Thyroid gland (tissue), 4 donors: ENCODE data around the gene POC1B.

Experiments used
- CTCF ChIP-seq, 6 experiments: fragments of 200-600 bp in 3 of 6; fragments of 450-650 bp in 3 of 6; sonication (generic) in 3 of 6; IDR thresholded peaks; one replicate each; pipeline ENCODE4 v1.5.1; 2016 to 2019; ENCODE audit warnings: antibody characterized with exemption in 6 of 6, mild to moderate bottlenecking in 2 of 6, inconsistent platforms in 1 of 6, moderate library complexity in 1 of 6
- POLR2A ChIP-seq, 2 donors: fragments of 450-650 bp; IDR thresholded peaks; one replicate each; pipeline ENCODE4 v1.6.1; 2017; ENCODE audit warnings: antibody characterized with exemption in 2 of 2, mild to moderate bottlenecking in 2 of 2, moderate library complexity in 1 of 2

GRCh38 chr12:89424389-89424788 lies 101.5 kb downstream of the POC1B start:
- TF ChIP-seq CTCF (IDR thresholded peaks at IDR 0.05) (no peak), POLR2A (IDR thresholded peaks at IDR 0.05) (no peak)
